HG03342 (cell line): ENCODE measurements around the gene PPIA.
"Not testable (repeated sequence)": the region's sequence is repeated elsewhere in the genome, so short reads cannot be mapped to it uniquely, and the experiment has no call there.

Experiments
- ATAC-seq: cut with Tn5 transposase; IDR thresholded peaks from one replicate; pipeline ENCODE4 v1.9.1; 2021; ENCODE audit warnings: mild to moderate bottlenecking, moderate library complexity; ENCODE audit not compliant: unreplicated experiment

Gene PPIA

GRCh38 chr7:44784364-44784763 is 12.1 kb upstream of the PPIA start:
- ATAC-seq = no peak

GRCh38 chr7:44785218-44785617 is 11.3 kb upstream of the PPIA start:
- ATAC-seq = not testable (repeated sequence)

- ATAC-seq = no peak
Observed at GRCh38 chr7:44787041-44787440, 9.4 kb upstream of the PPIA start.

GRCh38 chr7:44787762-44788161 is 8.7 kb upstream of the PPIA start:
- no peak for ATAC-seq

- no peak for ATAC-seq
Observed at GRCh38 chr7:44789990-44790389, 6.5 kb upstream of the PPIA start.

GRCh38 chr7:44791278-44792219 is 4.9 kb upstream of the PPIA start:
- no peak for ATAC-seq

GRCh38 chr7:44793919-44794318 is 2.6 kb upstream of the PPIA start:
- no peak for ATAC-seq

- ATAC-seq = no peak
Observed at GRCh38 chr7:44794331-44794730, 2.1 kb upstream of the PPIA start.

- ATAC-seq = peak; percentile 22
Observed at GRCh38 chr7:44796034-44796503, 412 bp upstream of the PPIA start.

GRCh38 chr7:44797329-44798258 is 1.1 kb downstream of the PPIA start:
- ATAC-seq = peak; percentile 51

GRCh38 chr7:44798649-44799305 is 2.3 kb downstream of the PPIA start:
- no peak for ATAC-seq

- no peak for ATAC-seq
Observed at GRCh38 chr7:44799939-44800338, 3.5 kb downstream of the PPIA start.

GRCh38 chr7:44801890-44802289 is 5.4 kb downstream of the PPIA start:
- ATAC-seq = no peak

- ATAC-seq = no peak
Observed at GRCh38 chr7:44802418-44803025, 6.0 kb downstream of the PPIA start.

- not testable (repeated sequence) for ATAC-seq
Observed at GRCh38 chr7:44803828-44804519, 7.5 kb downstream of the PPIA start.

- no peak for ATAC-seq
Observed at GRCh38 chr7:44805950-44806349, 9.5 kb downstream of the PPIA start.

- ATAC-seq = no peak
Observed at GRCh38 chr7:44808914-44809393, 12.5 kb downstream of the PPIA start.

GRCh38 chr7:44811093-44811492 is 14.6 kb downstream of the PPIA start:
- no peak for ATAC-seq

GRCh38 chr7:44811571-44811970 is 15.1 kb downstream of the PPIA start:
- no peak for ATAC-seq

- no peak for ATAC-seq
Observed at GRCh38 chr7:44814919-44815318, 18.4 kb downstream of the PPIA start.
